GM18870 (cell line): Measurements from ENCODE around the gene STMN1.

Source experiments
- ATAC-seq: cut with Tn5 transposase; IDR thresholded peaks from one replicate; pipeline ENCODE4 v1.9.1; 2021; ENCODE audit warnings: moderate library complexity; ENCODE audit not compliant: unreplicated experiment

The STMN1 gene

GRCh38 chr1:25922056-25922970, 16.1 kb upstream of the STMN1 start:
- ATAC-seq, result no peak

- ATAC-seq, result no peak
Measured at GRCh38 chr1:25918615-25919014, 12.4 kb upstream of the STMN1 start.

- no peak for ATAC-seq
Measured at GRCh38 chr1:25917996-25918395, 11.8 kb upstream of the STMN1 start.

GRCh38 chr1:25916460-25916859, 10.2 kb upstream of the STMN1 start:
- ATAC-seq, result no peak

GRCh38 chr1:25914074-25914995, 8.1 kb upstream of the STMN1 start:
- ATAC-seq, result no peak

GRCh38 chr1:25913206-25913605, 7.0 kb upstream of the STMN1 start:
- ATAC-seq, result no peak

GRCh38 chr1:25912076-25912831, 6.0 kb upstream of the STMN1 start:
- ATAC-seq, result no peak

- no peak for ATAC-seq
Measured at GRCh38 chr1:25911162-25911561, 4.9 kb upstream of the STMN1 start.

- no peak for ATAC-seq
Measured at GRCh38 chr1:25909040-25909439, 2.8 kb upstream of the STMN1 start.

GRCh38 chr1:25908161-25908560, 1.9 kb upstream of the STMN1 start:
- no peak for ATAC-seq

- ATAC-seq, result no peak
Measured at GRCh38 chr1:25907601-25908000, 1.4 kb upstream of the STMN1 start.

- no peak for ATAC-seq
Measured at GRCh38 chr1:25906644-25907300, 553 bp upstream of the STMN1 start.

GRCh38 chr1:25904943-25905679, 1.1 kb downstream of the STMN1 start:
- peak; percentile 51 for ATAC-seq

GRCh38 chr1:25903986-25904385, 2.2 kb downstream of the STMN1 start:
- no peak for ATAC-seq

GRCh38 chr1:25902462-25902861, 3.8 kb downstream of the STMN1 start:
- no peak for ATAC-seq

GRCh38 chr1:25900219-25900618, 6.0 kb downstream of the STMN1 start:
- no peak for ATAC-seq

GRCh38 chr1:25899792-25900191, 6.4 kb downstream of the STMN1 start:
- no peak for ATAC-seq

GRCh38 chr1:25898223-25899015, 7.8 kb downstream of the STMN1 start:
- no peak for ATAC-seq

- ATAC-seq, result no peak
Measured at GRCh38 chr1:25897754-25898153, 8.5 kb downstream of the STMN1 start.
